MCF 10A (cell line): Measurements from ENCODE around the gene SH3PXD2B. TPM values are rescaled to one million over a fixed set of nuclear protein-coding genes. Genes with fewer than 3 reads are reported as not detected.
A peak's percentile ranks its signal among the peaks of the same experiment; 100 is the strongest.

ENCODE experiments used
- BruUV-seq: library from RNA; stranded (reverse); fragments of 400-500 nt; replicated peaks from 2 replicates; lab custom pipeline; 2021; lab: Mats Ljungman, UMichigan
- CTCF ChIA-PET: fragments of 300-600 bp; sonication (Branson Sonifier 250); formaldehyde crosslinking; extraction: SDS; loops from one replicate; lab custom pipeline; 2021; ENCODE audit warnings: antibody characterized with exemption, inconsistent platforms; lab: Yijun Ruan, JAX
- POLR2A ChIA-PET: fragments of 300-600, 350-650 bp; sonication (Branson Sonifier 250); formaldehyde crosslinking; extraction: SDS; loops from one replicate; lab custom pipeline; 2020; ENCODE audit warnings: antibody characterized with exemption, inconsistent platforms; lab: Yijun Ruan, JAX
- DNase-seq: peaks from one replicate; pipeline ENCODE4 v3.0.0-alpha.2; 2018; ENCODE audit not compliant: unreplicated experiment
- H3K27ac Mint-ChIP-seq: one replicate; pipeline ENCODE4 v1.8.0; 2022; ENCODE audit warnings: mild to moderate bottlenecking, low read depth, mixed read lengths; ENCODE audit not compliant: unreplicated experiment
- H3K27me3 Mint-ChIP-seq: one replicate; pipeline ENCODE4 v1.8.0; 2022; ENCODE audit warnings: mixed read lengths; ENCODE audit not compliant: insufficient read depth, unreplicated experiment
- H3K36me3 Mint-ChIP-seq: one replicate; pipeline ENCODE4 v1.8.0; 2022; ENCODE audit warnings: mild to moderate bottlenecking, moderate library complexity, mixed read lengths; ENCODE audit not compliant: insufficient read depth, unreplicated experiment
- H3K4me1 Mint-ChIP-seq: one replicate; pipeline ENCODE4 v1.8.0; 2022; ENCODE audit warnings: mixed read lengths; ENCODE audit not compliant: insufficient read depth, unreplicated experiment
- H3K4me3 Mint-ChIP-seq: one replicate; pipeline ENCODE4 v1.8.0; 2022; ENCODE audit warnings: mild to moderate bottlenecking, moderate library complexity, mixed read lengths; ENCODE audit not compliant: unreplicated experiment
- H3K9me3 Mint-ChIP-seq: one replicate; pipeline ENCODE4 v1.8.0; 2022; ENCODE audit warnings: mixed read lengths; ENCODE audit not compliant: unreplicated experiment
- CTCF ChIP-seq: fragments of 200-600 bp; IDR thresholded peaks from one replicate; pipeline ENCODE4 v1.8.0; 2022; ENCODE audit warnings: antibody characterized with exemption, mild to moderate bottlenecking; ENCODE audit not compliant: unreplicated experiment
- intact Hi-C: fragments of 100-400 bp; cut with micrococcal nuclease; formaldehyde crosslinking; loops from 2 replicates; pipeline ENCODE4 v1.14.1; 2022
- total RNA-seq: library from RNA; stranded (reverse); gene quantifications from 2 replicates; pipeline ENCODE4 v1.2.3, GENCODE V29; 2022

Gene SH3PXD2B
- total RNA-seq, 1 experiment from 2014 or later, result 34.1 TPM

- ChIA-PET POLR2A (interaction anchor here (1.2 to 3.8 kb wide), 5 partner anchors 13 to 331 kb away, joined by 3 to 59 read pairs (median 6); no protein-coding TSS in a partner anchor), CTCF (interaction anchor here (0.6 to 16.1 kb wide), 7 partner anchors 13 to 332 kb away, joined by 3 to 147 read pairs (median 3); no protein-coding TSS in a partner anchor)
- Mint-ChIP-seq H3K4me3 (peak overlapping the region; percentile 39), H3K9me3 (no peaks in the 10 kb centered on the region), H3K4me1 (peaks cover 24% of the 10 kb centered on the region), H3K27ac (no peak overlapping the region), H3K27me3 (no peaks in the 10 kb centered on the region), H3K36me3 (peaks cover 7% of the 10 kb centered on the region)
- DNase-seq, result no peak
- no TSS peak for BruUV-seq
- no peak for TF ChIP-seq CTCF
- intact Hi-C loops, result no loop called here
Measured at GRCh38 chr5:172438319-172438668, 16.0 kb downstream of the SH3PXD2B start.

GRCh38 chr5:172437445-172438318 lies 16.6 kb downstream of the SH3PXD2B start:
- ChIA-PET CTCF (interaction anchor here (0.9 to 16.1 kb wide), 7 partner anchors 13 to 331 kb away, joined by 3 to 147 read pairs (median 4); no protein-coding TSS in a partner anchor), POLR2A (interaction anchor here (0.8 to 3.8 kb wide), 11 partner anchors 9 to 546 kb away, joined by 3 to 59 read pairs (median 4); partner anchors contain the start of gene ATP6V0E1)
- no peaks in the 10 kb centered on the region for H3K27me3 Mint-ChIP-seq
- DNase-seq, result peak; percentile 98
- H3K36me3 Mint-ChIP-seq, result peaks cover 7% of the 10 kb centered on the region
- no peak overlapping the region for H3K27ac Mint-ChIP-seq
- BruUV-seq, result no TSS peak
- peak overlapping the region; percentile 39 for H3K4me3 Mint-ChIP-seq
- no peak for TF ChIP-seq CTCF
- intact Hi-C loops, result no loop called here
- H3K4me1 Mint-ChIP-seq, result peaks cover 18% of the 10 kb centered on the region
- H3K9me3 Mint-ChIP-seq, result no peaks in the 10 kb centered on the region

- Mint-ChIP-seq H3K27me3 (no peaks in the 10 kb centered on the region), H3K4me1 (peaks cover 17% of the 10 kb centered on the region), H3K4me3 (no peak overlapping the region), H3K36me3 (peaks cover 7% of the 10 kb centered on the region), H3K9me3 (no peaks in the 10 kb centered on the region), H3K27ac (no peak overlapping the region)
- no peak for DNase-seq
- ChIA-PET POLR2A (interaction anchor here (0.8 to 3.8 kb wide), 11 partner anchors 8 to 547 kb away, joined by 3 to 59 read pairs (median 4); partner anchors contain the start of gene ATP6V0E1), CTCF (interaction anchor here (0.9 to 16.1 kb wide), 5 partner anchors 13 to 24 kb away, joined by 3 to 147 read pairs (median 4); no protein-coding TSS in a partner anchor)
- BruUV-seq, result no TSS peak
- intact Hi-C loops, result no loop called here
- TF ChIP-seq CTCF, result no peak
Measured at GRCh38 chr5:172436879-172437369, 17.4 kb downstream of the SH3PXD2B start.
